GM18873 (cell line): ENCODE measurements around the gene GABRG3.

ENCODE experiments used
- ATAC-seq: cut with Tn5 transposase; IDR thresholded peaks from one replicate; pipeline ENCODE4 v1.9.1; 2021; ENCODE audit warnings: mild to moderate bottlenecking, moderate library complexity, moderate number of reproducible peaks; ENCODE audit not compliant: unreplicated experiment, low FRiP score

GABRG3 gene

DNA sequence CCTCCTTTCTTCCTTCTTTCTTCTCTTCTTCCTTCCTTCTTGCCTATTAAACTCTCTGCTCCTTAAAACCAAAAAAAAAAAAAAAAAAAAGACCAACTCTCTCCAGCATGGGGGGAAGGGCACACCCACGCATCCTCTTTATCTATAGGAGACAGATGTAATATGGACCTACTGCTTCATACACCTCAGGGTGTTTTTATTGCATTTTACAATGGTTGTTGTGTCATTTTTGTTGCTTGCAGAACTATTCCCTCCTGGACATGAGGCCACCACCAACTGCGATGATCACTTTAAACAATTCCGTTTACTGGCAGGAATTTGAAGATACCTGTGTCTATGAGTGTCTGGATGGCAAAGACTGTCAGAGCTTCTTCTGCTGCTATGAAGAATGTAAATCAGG is 561.4 kb downstream of the GABRG3 start:
- ATAC-seq = no peak

- no peak for ATAC-seq
Observed at GRCh38 chr15:27535445-27536129, 564.6 kb downstream of the GABRG3 start.

DNA sequence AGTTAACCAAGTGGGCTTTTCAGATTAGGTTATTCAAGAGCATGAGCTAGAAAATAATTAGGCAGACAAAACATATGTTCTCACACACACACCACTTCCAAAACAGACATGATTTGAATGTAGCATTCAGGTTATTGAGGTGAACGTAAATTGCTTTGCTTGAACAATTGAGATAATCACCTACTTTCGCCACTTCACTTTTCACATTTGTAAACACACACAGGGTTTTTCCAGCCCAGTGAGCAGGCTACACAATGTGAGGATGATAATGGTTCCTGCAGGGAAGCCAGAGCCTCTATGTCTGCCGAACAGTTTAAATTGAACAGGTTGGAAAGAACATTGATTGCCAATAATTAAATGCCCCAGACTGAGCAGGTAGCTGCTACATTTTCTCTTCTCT is 567.3 kb downstream of the GABRG3 start:
- no peak for ATAC-seq

GRCh38 chr15:27541581-27541980 is 570.6 kb downstream of the GABRG3 start:
- no peak for ATAC-seq

GRCh38 chr15:27545494-27546255 is 574.7 kb downstream of the GABRG3 start:
- ATAC-seq = no peak

DNA sequence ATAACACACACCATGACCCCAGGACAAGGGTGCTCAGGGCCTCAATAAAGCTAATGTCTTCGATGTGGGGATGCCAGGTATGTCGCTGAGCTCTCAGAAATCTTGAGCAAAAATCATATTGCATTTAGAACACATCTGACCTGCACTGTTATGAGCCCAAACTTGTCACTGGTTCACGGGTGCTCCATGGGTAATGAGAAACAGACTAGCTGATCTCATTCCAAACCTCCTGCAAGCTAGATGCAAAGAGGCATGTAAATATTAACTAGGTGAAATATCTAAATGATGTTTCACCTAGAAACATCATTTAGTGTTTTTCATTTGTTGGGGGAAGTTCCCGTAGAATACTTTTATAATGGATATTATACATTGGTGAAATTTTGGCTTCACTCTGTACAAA is 578.8 kb downstream of the GABRG3 start:
- no peak for ATAC-seq

GRCh38 chr15:27550635-27551034 is 579.7 kb downstream of the GABRG3 start:
- no peak for ATAC-seq

GRCh38 chr15:27561816-27562215 is 590.8 kb downstream of the GABRG3 start:
- no peak for ATAC-seq

- ATAC-seq = no peak
Observed at GRCh38 chr15:27563765-27564370, 592.9 kb downstream of the GABRG3 start.

GRCh38 chr15:27564656-27565055 is 593.7 kb downstream of the GABRG3 start:
- no peak for ATAC-seq

DNA sequence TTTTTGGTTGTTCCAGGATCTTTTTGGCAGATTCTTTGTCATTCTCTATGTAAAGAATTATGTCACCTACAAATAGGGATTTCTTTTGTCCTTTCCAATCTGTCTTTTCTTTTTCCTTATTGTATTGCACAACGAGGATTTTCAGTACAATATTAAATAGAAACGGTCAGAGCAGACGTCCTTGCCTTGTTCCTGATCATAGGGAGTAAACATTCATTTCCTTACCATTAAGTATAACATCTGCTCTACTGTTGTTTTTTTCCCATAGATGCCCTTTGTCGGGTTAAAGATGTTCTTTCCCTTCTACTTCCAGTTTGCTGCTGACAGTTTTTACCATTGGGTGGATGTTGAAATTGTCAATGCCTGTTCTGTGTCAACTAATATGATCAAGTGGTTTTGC is 599.8 kb downstream of the GABRG3 start:
- ATAC-seq = no peak

GRCh38 chr15:27573805-27574485 is 603.0 kb downstream of the GABRG3 start:
- ATAC-seq = no peak

- ATAC-seq = no peak
Observed at GRCh38 chr15:27574541-27575054, 603.6 kb downstream of the GABRG3 start.

GRCh38 chr15:27575521-27575920 is 604.5 kb downstream of the GABRG3 start:
- ATAC-seq = no peak

- ATAC-seq = no peak
Observed at GRCh38 chr15:27576576-27576975, 605.6 kb downstream of the GABRG3 start.

DNA sequence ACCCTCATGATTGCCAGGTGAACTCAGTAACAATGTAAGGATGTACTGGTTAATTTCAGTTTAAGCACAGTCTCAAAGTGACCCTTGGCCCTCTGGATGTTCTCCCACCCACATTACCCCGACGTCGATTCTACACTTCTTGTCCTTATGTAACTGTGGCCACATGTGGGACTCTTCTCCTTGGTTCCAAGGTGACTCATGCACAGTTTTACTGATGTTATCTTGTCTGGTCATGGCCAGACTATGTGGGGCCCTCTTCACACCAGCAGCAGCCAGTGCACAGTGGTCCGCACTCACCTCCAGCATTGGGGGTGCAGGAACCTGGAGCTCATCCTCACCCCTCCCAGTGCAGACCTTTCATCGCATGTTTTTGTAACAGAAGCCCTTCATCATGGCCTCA is 608.8 kb downstream of the GABRG3 start:
- no peak for ATAC-seq

DNA sequence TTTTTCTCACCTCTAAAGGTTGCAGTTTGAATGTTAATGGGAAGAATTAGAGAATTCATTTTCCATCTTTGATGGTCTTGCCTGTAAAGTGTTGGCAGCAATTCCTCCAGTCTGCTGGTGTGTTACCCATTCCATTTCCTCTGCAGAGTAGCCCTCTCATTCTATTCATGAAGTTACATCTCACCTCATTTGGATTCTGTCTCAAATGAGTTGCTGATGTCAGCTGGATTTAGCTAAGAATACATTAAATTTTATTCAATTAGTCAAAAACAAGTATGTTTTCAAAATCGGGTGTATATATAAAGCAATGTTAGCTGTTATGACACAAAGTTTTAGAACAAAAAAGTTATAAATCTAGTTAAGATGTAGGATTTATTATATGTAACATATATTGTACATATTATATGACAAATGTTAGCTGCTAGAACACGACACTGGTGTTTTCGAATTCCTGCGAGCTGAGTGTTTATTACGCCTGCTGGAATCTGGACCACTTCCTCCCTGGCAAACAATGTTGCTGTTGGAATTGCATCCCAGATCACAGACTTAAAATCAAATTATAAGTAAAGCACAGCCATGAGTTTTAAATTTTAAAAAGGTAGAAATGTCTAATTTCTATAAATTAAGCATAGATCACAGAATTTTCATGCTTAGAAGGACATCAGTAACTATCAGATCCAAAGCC is 611.9 kb downstream of the GABRG3 start:
- no peak for ATAC-seq

DNA sequence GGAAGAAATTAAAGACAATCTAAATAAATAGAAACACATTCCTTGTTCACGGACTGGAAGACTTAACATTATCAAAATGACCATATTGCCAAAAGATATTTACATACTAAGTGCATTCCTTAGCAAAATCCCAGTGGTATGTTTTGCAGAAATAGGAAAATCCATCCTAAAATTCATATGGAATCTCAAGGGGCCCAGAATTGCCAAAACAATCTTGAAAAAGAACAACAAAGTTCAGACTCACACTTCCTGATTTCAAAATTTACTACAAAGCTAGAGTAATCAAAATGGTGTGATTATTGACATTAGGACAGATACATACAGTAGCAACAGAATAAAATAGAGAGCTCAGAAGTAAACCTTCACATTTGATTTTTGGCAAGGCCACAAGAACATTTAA is 612.7 kb downstream of the GABRG3 start:
- no peak for ATAC-seq

- no peak for ATAC-seq
Observed at GRCh38 chr15:27585041-27585640, 614.2 kb downstream of the GABRG3 start.

- ATAC-seq = no peak
Observed at GRCh38 chr15:27587810-27588209, 616.8 kb downstream of the GABRG3 start.
